ENCODE results near the gene HNRNPDL. TPM values are rescaled to one million over a fixed set of nuclear protein-coding genes. Genes with fewer than 3 reads are reported as not detected.

The HNRNPDL gene
- total RNA-seq, 1 experiment from 2014 or later: 472 TPM

DNA sequence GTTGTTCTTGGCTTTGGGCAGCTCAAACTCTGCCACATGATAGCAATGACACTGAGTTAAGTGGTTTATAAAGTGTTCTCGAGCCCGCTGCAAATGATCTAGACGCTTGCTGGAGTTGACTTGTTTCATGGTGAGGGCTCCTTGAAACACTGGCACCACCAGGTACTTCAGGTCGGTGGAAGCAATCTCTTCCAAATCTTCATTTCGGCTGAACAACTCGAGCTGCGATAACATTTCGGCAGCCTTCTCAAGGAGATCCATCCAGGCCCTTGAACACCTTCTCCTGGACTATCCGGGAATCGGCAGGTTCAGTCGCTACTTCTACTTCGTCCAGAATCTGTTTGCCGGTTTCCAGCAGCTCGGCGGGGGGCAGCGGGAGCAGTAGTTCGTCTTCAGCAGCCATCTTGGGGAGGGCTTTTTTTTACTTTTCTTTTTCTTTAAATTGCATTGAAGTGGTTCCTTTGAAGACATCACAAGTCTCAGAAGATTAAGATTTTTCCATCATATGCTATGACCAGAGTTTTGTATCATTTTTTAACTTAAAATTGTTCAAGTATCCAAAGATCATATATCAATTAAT is 28.0 kb downstream of the HNRNPDL start:
- Mint-ChIP-seq H3K4me3 (no peak overlapping the region), H3K4me1 (no peaks in the 10 kb centered on the region), H3K27me3 (ENCODE audit: low read depth) (no peaks in the 10 kb centered on the region), H3K27ac (no peak overlapping the region), H3K9me3 (no peaks in the 10 kb centered on the region; a peak in 1 of 5 replicates), H3K36me3 (ENCODE audit: insufficient read depth in 1 of 3, low read depth in 3 of 3) (no peaks in the 10 kb centered on the region)
- WGBS (ENCODE audit: extremely low coverage, insufficient read length, low lambda C conversion rate): no CpG with 5 or more reads among the region's 17 CpGs
- no peak overlapping the region for H3K18ac ChIP-seq (ENCODE audit: insufficient read length, low read depth, low read length)
- H2BK120ac ChIP-seq (ENCODE audit: low read depth, low read length, poor library complexity, severe bottlenecking): no peak overlapping the region
- H3K4ac ChIP-seq (ENCODE audit: low read depth, low read length): no peak overlapping the region
- H4K91ac ChIP-seq (ENCODE audit: insufficient read length, low read depth, low read length): no peak overlapping the region
- H2BK12ac ChIP-seq (ENCODE audit: insufficient read length, low read depth, low read length): no peak overlapping the region
- no peak overlapping the region for H4K5ac ChIP-seq (ENCODE audit: insufficient read length, low read depth, low read length)
- no peaks in the 10 kb centered on the region for H3K27me3 ChIP-seq (ENCODE audit: insufficient read depth, low read length)
- H3K23ac ChIP-seq (ENCODE audit: insufficient read length, low read depth, low read length): no peak overlapping the region
- H4K8ac ChIP-seq (replicated peaks; ENCODE audit: insufficient read length, low read depth, low read length): no peak overlapping the region
- no peaks in the 10 kb centered on the region for H3K9me3 ChIP-seq (ENCODE audit: control insufficient read depth, low read depth, low read length)
- no peak overlapping the region for H3T11ph ChIP-seq (ENCODE audit: low read length)
- H3K79me2 ChIP-seq (ENCODE audit: insufficient read depth, low read length): no peaks in the 10 kb centered on the region
- H3K4me1 ChIP-seq (ENCODE audit: insufficient read depth, low read length): no peaks in the 10 kb centered on the region
- no peak for TF ChIP-seq CTCF (conservative IDR thresholded peaks at IDR 0.05)
- H4K20me1 ChIP-seq (ENCODE audit: control insufficient read depth, insufficient read depth, insufficient read length): no peaks in the 10 kb centered on the region
- H2BK15ac ChIP-seq (ENCODE audit: low read depth, low read length): no peak overlapping the region
- no peak overlapping the region for H2AK5ac ChIP-seq (ENCODE audit: insufficient read length, low read length)
- H2BK5ac ChIP-seq (ENCODE audit: insufficient read length, low read length): no peak overlapping the region
- H3K23me2 ChIP-seq (ENCODE audit: insufficient read length, low read depth, low read length, poor library complexity, severe bottlenecking): no peaks in the 10 kb centered on the region
- no peak overlapping the region for H3K4me2 ChIP-seq (ENCODE audit: insufficient read depth, insufficient read length, low read length)
- no peak overlapping the region for H3K56ac ChIP-seq (ENCODE audit: insufficient read length, low read depth, low read length)
- no peak overlapping the region for H3K14ac ChIP-seq (ENCODE audit: insufficient read depth, low read length)
- no peak overlapping the region for H2AFZ ChIP-seq (ENCODE audit: low read length)
- DNase-seq: no peak
- no peak overlapping the region for H3K27ac ChIP-seq (ENCODE audit: insufficient read length, low read depth, low read length)
- no peak overlapping the region for H2BK20ac ChIP-seq (ENCODE audit: low read depth, low read length, poor library complexity, severe bottlenecking)
- no peak overlapping the region for H3K9ac ChIP-seq (ENCODE audit: extremely low read depth, insufficient read length, low read length)
- no peaks in the 10 kb centered on the region for H3K79me1 ChIP-seq (ENCODE audit: insufficient read depth, low read depth, low read length, poor library complexity, severe bottlenecking)
